GM18508 (cell line): ENCODE data around the gene GRID2IP.
A peak's percentile ranks its signal among the peaks of the same experiment; 100 is the strongest.
"Not testable (repeated sequence)": the region's sequence is repeated elsewhere in the genome, so short reads cannot be mapped to it uniquely, and the experiment has no call there.

Experiments
- ATAC-seq: cut with Tn5 transposase; IDR thresholded peaks from one replicate; pipeline ENCODE4 v1.9.1; 2021; ENCODE audit warnings: moderate number of reproducible peaks; ENCODE audit not compliant: insufficient read depth, unreplicated experiment

Gene GRID2IP

GRCh38 chr7:6495597-6496262, 55.5 kb downstream of the GRID2IP start:
- ATAC-seq = no peak

GRCh38 chr7:6494365-6494764, 56.9 kb downstream of the GRID2IP start:
- ATAC-seq = no peak

GRCh38 chr7:6491194-6491593, 60.1 kb downstream of the GRID2IP start:
- no peak for ATAC-seq

- no peak for ATAC-seq
Observed at GRCh38 chr7:6489612-6490011, 61.6 kb downstream of the GRID2IP start.

GRCh38 chr7:6487184-6487545, 64.1 kb downstream of the GRID2IP start:
- ATAC-seq = no peak

- no peak for ATAC-seq
Observed at GRCh38 chr7:6486438-6487183, 64.7 kb downstream of the GRID2IP start.

- ATAC-seq = peak; percentile 10
Observed at GRCh38 chr7:6482743-6483119, 68.5 kb downstream of the GRID2IP start.

- ATAC-seq = no peak
Observed at GRCh38 chr7:6482307-6482706, 69.0 kb downstream of the GRID2IP start.

GRCh38 chr7:6481445-6481844, 69.8 kb downstream of the GRID2IP start:
- ATAC-seq = no peak

- no peak for ATAC-seq
Observed at GRCh38 chr7:6480323-6480660, 71.0 kb downstream of the GRID2IP start.

- ATAC-seq = no peak
Observed at GRCh38 chr7:6479067-6479466, 72.2 kb downstream of the GRID2IP start.

- no peak for ATAC-seq
Observed at GRCh38 chr7:6478186-6478585, 73.1 kb downstream of the GRID2IP start.

- no peak for ATAC-seq
Observed at GRCh38 chr7:6477318-6477660, 74.0 kb downstream of the GRID2IP start.

GRCh38 chr7:6476596-6477317, 74.5 kb downstream of the GRID2IP start:
- ATAC-seq = no peak

- no peak for ATAC-seq
Observed at GRCh38 chr7:6475433-6476186, 75.7 kb downstream of the GRID2IP start.

- no peak for ATAC-seq
Observed at GRCh38 chr7:6465862-6466261, 85.4 kb downstream of the GRID2IP start.

GRCh38 chr7:6463609-6464008, 87.7 kb downstream of the GRID2IP start:
- ATAC-seq = not testable (repeated sequence)

GRCh38 chr7:6461946-6462550, 89.2 kb downstream of the GRID2IP start:
- no peak for ATAC-seq

GRCh38 chr7:6460990-6461584, 90.2 kb downstream of the GRID2IP start:
- no peak for ATAC-seq

- no peak for ATAC-seq
Observed at GRCh38 chr7:6460303-6460702, 91.0 kb downstream of the GRID2IP start.
